Prostate gland (tissue), 2 donors: ENCODE measurements around the gene MYCBP2.

Source experiments
- CTCF ChIP-seq, 4 experiments: fragments of 200-600 bp in 2 of 4; fragments of 450-650 bp in 2 of 4; sonication (generic) in 2 of 4; IDR thresholded peaks; 1 replicate in 3 of 4; 2 replicates in 1 of 4; pipeline ENCODE4 v1.5.1; 2016 to 2019; ENCODE audit warnings: antibody characterized with exemption in 4 of 4, mild to moderate bottlenecking in 2 of 4, moderate library complexity in 2 of 4
- POLR2A ChIP-seq: fragments of 450-650 bp; IDR thresholded peaks from one replicate; pipeline ENCODE4 v1.6.1; 2016; ENCODE audit warnings: antibody characterized with exemption, mild to moderate bottlenecking
- POLR2AphosphoS5 ChIP-seq: sonication (generic); formaldehyde crosslinking; IDR thresholded peaks from one replicate; pipeline ENCODE4 v1.6.1; 2017; ENCODE audit warnings: antibody characterized with exemption

GRCh38 chr13:77319536-77319935 is 7.4 kb downstream of the MYCBP2 start:
- no peak for TF ChIP-seq CTCF (IDR thresholded peaks at IDR 0.05)
- no peak for TF ChIP-seq POLR2A
- no peak for TF ChIP-seq POLR2AphosphoS5
